NOMO-1 treated with dmso at 0.1 percent for 144 hours (cell line): Measurements from ENCODE around the gene KBTBD13.

Experiments
- DNase-seq: peaks from one replicate; lab custom pipeline; 2025; ENCODE audit not compliant: unreplicated experiment; lab: John Stamatoyannopoulos, UW

KBTBD13 gene

GRCh38 chr15:65051266-65051665 lies 25.3 kb upstream of the KBTBD13 start:
- no peak for DNase-seq

GRCh38 chr15:65052956-65053355 lies 23.6 kb upstream of the KBTBD13 start:
- no peak for DNase-seq

DNA sequence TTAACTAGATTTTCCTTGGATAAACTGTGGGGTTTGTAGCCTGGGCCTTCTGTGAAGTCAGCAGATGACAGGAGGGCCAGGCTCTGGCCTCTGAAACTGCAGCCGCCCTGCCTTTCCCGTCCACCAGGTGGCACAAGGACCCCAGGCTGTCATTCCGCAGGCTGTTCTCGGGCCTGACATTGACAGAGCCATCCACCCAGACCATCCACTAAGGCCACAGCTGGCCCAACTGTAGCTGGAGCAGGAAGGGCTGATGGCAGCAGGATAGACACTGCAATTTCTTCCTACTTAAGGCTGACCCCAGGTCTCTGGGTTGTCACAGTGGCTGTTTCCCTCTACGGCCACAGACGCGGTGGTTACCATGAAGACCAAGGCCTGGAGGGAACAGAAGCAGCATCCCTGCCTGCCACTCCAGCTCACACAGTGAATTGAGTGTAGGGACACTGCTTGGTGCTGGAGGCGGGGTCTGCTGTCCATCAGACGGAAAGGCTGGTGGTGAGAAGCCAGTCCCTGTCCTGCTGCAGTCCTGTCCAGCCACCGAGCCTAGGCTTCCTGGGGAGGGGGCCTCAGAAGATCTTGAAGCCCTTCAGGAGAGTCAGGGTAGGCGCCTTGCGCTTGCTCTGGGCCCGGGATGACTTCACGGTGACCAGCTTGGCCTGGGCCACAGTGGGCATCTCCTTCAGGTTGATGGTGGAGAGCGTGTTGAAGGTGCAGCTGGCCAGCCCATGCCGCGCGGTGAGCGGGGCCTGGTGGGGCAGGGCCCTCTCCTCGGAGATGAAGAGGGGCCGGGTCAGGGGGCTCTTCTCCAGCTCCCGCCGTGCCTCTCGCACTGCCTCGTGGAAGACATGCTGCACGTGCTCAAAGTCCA lies 22.0 kb upstream of the KBTBD13 start:
- DNase-seq, result peak; percentile 26

GRCh38 chr15:65055201-65055870 lies 21.2 kb upstream of the KBTBD13 start:
- no peak for DNase-seq

GRCh38 chr15:65056106-65056505 lies 20.4 kb upstream of the KBTBD13 start:
- DNase-seq, result no peak

DNA sequence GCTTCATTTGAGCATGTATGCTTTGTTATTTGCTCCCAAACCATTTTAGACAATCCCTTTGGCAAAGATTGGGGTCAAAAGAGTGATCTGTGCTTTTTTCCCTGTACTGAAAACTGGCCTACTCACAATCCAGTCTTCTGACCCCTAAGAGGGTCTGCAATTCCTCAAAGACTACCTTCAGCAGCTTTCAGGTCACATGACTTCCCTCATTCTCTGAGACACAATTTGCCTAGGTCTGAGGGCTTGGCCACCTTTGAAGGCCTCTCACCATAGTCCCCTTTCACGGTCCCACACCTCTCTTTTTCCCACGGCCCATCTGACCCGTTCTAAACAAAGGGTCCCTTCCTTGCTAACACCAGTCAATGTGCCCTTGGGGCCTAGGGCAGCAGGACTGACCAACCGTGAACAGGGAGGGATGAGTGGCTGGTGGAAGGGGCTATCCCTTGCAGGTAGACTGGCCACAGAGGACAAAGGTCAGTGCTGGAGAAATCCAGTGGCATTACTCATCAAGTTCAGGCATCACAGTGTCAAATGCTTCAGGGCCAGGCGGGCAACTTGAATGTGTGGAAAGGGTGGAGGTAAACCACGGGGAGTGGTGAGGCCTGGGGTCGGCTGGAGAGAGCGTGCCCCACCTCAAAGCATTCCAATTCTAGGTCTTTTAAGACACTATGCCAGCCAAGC lies 19.5 kb upstream of the KBTBD13 start:
- DNase-seq, result no peak

GRCh38 chr15:65057549-65057940 lies 19.0 kb upstream of the KBTBD13 start:
- DNase-seq, result no peak

DNA sequence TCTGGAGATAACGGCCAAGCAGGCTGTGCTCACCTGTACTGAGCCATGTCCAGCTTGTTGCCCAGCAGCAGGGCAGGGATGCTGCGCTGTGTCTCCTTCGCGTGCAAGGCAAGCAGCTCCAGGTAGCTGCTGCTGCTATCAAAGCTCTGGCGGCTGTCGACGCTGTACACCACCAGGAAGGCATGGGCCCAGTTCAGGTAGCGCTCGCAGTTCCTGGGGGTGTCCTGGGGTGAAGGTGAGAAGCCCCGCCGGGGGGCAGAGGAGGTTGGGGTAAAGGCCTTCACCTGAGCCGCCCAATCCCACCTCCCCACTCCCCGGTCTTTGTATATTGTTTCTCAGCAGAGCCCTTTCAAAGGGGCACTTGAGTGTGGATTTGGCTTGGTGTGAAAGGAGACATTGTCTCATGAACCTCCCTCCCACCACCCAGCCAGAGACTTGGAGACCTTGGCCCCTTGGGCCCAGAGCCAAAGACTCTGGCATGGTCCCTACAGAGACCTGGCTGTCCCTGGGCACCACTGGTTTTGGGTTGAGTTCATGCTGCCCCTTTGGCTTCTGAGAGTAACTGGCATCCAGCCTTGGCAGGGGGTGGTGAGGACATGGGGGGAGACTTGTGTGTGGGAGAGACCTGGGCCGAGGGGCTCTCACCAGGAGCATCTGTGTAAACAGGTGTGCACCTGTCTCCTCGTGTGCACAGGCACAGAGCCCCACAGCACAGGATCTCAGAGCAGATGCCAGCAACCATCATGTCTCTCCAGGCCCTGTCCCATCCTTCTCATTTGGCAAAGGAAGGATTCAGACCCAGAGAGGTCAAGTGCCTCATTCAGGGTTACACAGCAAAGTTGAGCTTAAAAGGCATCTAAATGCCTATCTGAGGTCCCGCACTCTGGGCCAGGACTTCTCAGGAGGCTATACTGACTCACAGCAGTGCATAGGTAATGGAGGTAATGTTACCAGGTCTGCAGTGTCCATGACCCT lies 17.9 kb upstream of the KBTBD13 start:
- no peak for DNase-seq

GRCh38 chr15:65059369-65059750 lies 17.2 kb upstream of the KBTBD13 start:
- DNase-seq, result no peak

DNA sequence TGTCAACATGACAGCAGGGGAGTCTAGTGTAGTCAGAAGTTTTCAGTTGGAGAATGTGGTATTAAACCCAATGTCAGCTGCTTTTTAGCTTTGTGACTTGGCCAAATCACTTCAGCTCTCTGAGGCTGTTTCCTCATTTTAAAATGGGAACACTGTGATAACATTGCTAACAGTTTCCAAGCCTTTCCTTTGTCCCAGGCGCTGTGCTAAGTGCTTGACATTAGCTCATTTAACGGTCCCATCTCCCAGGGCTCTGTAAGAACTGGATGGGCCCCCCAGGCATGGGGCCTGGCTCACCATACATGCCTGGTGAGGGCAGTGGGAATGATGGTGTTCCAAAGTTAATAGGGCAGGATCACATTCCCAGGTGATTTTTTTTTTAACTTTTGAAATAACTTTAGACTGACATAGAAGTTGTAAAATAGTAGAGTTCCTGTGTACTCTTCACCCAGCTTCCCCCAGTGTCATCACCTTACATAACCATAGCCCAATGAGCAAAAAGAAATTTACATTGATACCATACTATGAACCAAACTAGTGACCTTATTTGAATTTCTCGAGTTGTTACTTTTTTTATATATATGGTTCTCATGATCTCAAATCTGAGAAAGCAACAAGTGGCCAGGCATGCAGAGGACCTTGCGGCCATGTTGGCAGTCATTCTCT lies 16.5 kb upstream of the KBTBD13 start:
- DNase-seq, result no peak

GRCh38 chr15:65060641-65061397 lies 15.7 kb upstream of the KBTBD13 start:
- DNase-seq, result no peak

- DNase-seq, result no peak
Measured at GRCh38 chr15:65062061-65062460, 14.5 kb upstream of the KBTBD13 start.

DNA sequence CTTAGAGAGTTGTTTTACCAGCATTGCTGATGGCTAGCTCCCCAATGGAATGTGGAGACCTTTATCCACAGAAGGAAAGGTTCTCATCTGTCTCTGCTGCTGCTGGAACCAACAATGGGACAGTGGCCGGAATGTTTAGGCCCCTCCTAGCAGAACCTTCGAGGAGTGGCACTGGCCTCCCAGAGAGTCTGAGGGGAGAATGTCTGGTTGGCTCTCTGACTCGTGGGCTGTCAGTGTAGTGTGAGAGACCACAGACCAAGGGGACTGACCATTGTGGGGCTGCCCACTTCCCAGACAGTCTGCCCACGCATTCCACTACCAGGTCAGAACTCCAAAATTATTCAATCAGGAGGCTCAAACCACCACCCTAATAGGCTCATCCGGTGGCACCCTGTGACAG lies 13.8 kb upstream of the KBTBD13 start:
- no peak for DNase-seq

DNA sequence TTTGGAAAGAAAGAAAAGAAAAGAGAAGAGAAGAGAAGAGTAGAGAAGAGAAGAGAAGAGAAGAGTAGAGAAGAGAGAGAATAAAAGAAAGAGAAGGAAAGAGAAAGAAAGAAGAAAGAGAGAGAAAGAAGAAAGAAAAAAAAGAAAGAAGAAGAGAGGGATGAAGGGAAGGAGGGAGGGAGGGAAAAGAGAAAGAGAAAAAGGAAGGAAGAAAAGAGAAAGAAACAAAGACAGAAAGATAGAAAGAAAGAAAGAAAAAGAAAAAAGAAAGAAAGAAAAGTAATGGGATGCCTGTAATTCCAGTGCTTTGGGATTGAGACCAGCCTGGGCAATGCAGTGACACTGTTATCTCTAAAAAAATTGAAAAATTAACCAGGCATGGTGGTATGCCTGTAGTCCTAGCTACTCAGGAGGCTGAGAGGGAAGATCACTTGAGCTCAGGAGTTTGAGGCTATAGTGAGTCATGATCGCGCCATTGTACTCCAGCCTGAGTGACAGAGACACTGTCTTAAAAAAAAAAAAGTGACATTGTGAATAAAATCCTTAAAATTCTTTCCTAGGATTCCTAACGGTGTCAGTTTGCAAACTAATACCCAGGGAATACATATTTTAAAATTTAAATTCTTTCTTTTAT lies 10.4 kb upstream of the KBTBD13 start:
- DNase-seq, result no peak

GRCh38 chr15:65066635-65067316 lies 9.8 kb upstream of the KBTBD13 start:
- no peak for DNase-seq

- no peak for DNase-seq
Measured at GRCh38 chr15:65067317-65067644, 9.3 kb upstream of the KBTBD13 start.

DNA sequence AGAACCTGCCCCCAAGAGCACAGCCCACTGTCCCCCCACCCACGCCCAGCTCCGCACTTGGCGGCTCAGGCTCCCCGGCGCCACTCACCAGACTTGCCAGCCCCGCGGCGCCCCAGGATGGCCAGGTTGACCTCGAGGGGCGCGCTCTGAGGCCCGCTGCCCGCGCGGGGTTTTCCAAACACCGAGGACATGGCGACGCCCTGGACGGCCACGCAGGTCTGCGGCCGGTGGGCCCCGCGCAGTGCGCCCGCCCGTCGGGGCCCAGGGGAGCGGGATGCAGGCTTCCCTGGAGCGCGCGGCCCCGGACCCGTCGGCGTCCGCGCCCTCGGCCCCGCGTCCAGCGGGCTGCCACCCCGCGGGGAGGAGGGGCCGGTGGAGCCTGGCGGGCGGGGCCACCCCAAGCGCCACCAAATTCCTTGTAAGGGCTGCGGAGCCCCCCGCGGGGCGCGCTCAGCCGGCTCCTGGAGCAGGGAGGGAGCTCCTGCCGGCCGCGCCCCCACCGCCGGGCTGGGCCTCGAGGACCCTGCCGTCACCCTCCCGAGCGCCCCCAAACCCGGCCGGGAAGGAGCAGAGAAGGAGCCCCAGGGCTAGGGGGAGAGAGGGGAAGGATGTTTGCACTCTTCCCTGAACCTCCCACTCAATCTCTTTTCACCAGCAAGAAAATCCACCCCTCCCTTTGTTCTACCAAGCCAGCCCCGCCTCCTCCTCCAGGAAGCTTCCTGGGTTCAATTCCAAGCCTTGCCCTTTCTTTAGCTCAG lies 8.7 kb upstream of the KBTBD13 start, which contains the start of gene RASL12:
RASL12 (minus strand) TSS at position 347 of the 758 bp plus-strand sequence; CDS start at position 191, 156 bp downstream.
- DNase-seq, result no peak

GRCh38 chr15:65068403-65068788 lies 8.2 kb upstream of the KBTBD13 start:
- no peak for DNase-seq
